ENCODE results near the gene SLC22A23.

DNA sequence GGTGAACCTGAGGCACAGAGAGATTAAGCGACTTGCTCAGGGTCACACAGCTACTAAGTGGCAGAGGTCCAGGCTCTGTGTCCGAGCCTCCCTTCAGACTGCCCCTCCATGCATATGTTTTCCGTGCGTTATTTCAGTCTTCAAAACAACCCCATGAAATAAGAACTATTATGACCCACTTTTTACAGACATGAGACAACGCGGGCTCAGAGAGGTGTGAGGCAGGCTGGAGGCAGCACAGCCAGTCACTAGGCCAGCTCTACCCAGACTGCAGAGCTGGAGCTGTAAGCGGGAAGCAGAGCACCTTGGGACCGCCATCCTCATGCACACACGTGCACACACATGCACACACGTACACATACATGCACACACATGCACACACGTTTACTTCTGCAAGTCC is 135.8 kb downstream of the SLC22A23 start:
- TF ChIP-seq, protein P1, sequence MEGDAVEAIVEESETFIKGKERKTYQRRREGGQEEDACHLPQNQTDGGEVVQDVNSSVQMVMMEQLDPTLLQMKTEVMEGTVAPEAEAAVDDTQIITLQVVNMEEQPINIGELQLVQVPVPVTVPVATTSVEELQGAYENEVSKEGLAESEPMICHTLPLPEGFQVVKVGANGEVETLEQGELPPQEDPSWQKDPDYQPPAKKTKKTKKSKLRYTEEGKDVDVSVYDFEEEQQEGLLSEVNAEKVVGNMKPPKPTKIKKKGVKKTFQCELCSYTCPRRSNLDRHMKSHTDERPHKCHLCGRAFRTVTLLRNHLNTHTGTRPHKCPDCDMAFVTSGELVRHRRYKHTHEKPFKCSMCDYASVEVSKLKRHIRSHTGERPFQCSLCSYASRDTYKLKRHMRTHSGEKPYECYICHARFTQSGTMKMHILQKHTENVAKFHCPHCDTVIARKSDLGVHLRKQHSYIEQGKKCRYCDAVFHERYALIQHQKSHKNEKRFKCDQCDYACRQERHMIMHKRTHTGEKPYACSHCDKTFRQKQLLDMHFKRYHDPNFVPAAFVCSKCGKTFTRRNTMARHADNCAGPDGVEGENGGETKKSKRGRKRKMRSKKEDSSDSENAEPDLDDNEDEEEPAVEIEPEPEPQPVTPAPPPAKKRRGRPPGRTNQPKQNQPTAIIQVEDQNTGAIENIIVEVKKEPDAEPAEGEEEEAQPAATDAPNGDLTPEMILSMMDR (IDR thresholded peaks at IDR 0.05), result no peak
- TF ChIP-seq POLR2A (IDR thresholded peaks at IDR 0.05), result no peak
